GDM1 (cell line): ENCODE measurements around the gene HES5.

Experiments
- DNase-seq: peaks from one replicate; lab custom pipeline; 2025; lab: John Stamatoyannopoulos, UW

The HES5 gene

DNA sequence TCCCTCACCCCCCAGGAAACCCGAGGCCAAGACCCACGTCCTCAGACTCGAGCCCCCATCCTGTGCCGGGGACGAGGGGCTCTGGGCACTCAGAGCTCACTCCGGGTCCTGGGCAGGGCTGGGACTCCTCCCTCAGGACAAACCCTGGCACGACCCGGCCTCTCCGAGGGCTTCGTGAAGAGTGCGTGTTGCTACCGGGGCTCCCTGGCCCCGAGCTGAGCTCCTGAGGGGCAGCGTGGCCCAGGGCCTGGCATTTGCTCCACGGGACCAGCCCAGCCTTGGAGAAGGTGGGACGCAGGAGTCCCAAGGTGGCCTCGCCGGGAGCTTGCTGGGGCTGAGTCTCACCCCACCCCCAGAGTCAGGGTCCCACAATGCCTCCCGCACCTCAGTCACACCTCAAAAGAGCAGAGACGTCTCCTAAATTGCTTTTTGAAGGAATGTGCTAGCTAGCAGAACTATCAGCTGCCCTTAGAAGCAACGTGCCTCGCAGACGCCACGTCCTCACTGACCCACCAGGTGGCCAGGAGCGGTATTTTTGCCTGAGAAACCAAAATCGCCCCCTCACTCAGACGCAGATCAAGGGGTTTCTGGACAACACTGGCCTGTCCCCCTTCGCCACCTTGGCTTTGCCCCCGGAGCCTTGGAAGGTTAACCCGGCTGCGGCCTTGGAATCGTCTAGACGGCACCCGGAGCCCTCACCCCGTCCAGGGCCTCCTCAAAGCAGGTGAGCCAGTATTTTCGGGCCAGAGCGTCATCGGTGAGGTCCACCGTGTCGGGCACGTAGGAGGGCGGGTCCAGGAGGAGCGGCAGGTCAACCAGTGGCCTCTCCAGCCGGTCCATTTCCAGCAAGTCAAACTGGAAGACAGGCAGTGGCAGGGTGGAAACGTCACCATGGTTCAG is 14.9 kb downstream of the HES5 start:
- DNase-seq = no peak

DNA sequence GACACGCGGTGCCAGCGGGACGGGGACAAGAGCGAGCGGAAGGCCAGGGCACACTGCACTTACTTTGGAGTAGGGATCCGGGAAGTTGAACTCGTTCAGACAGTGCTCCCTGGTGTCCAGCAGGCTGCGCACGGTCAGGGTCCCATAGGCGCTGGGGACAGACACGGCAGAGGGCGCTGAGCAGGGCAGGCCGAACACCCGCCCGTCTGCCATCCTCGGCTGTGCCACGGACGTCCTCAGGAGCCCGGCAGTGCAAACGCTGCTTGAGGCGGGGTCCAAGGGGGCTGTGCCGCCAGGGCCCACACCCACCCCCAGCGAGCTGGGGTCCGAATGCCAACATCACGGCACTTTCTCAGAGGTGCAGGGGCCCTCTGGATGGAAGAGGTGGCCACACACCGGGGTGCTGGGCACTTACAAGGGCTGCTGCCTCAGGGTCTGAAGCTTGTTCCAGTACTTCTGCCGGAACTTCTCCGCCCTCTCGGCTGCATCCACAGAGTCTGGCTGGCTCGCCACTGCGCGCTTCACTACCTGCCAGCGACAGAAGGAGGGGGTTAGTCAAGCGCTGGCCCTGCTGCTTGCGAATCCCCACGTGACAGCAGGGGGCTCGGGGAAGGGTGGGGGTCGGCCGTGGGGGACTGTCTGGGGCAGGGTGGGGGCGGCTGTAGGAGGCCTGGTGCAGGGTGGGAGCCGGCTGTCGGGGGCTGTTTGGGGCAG is 16.0 kb downstream of the HES5 start:
- DNase-seq = no peak

DNA sequence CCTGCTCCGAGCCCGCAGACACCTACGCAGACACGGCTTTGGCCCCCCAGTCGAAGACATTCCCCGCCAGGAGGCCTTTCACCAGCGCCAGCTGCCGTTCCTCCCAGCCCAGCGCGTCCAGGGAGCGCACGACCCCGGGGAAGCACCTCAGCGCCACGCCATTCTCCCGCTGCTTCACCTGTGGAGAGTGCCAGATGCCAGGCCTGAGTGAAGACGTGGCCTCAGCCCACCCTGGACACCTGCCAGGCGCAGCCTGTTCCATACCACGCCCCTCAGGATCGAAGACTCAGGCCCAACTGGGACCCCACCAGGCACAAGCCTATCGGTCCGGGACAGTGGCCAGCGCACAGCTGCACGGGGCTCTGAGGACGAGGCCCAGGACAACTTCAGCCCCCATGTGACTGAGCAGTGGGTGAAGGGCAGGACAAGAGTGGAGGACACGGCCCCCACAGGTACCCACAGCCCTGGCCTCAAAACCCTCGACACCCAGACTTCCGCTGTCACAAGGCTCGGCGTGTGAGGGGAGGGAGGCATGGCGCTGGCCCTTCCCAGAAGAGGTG is 17.1 kb downstream of the HES5 start:
- DNase-seq = no peak

DNA sequence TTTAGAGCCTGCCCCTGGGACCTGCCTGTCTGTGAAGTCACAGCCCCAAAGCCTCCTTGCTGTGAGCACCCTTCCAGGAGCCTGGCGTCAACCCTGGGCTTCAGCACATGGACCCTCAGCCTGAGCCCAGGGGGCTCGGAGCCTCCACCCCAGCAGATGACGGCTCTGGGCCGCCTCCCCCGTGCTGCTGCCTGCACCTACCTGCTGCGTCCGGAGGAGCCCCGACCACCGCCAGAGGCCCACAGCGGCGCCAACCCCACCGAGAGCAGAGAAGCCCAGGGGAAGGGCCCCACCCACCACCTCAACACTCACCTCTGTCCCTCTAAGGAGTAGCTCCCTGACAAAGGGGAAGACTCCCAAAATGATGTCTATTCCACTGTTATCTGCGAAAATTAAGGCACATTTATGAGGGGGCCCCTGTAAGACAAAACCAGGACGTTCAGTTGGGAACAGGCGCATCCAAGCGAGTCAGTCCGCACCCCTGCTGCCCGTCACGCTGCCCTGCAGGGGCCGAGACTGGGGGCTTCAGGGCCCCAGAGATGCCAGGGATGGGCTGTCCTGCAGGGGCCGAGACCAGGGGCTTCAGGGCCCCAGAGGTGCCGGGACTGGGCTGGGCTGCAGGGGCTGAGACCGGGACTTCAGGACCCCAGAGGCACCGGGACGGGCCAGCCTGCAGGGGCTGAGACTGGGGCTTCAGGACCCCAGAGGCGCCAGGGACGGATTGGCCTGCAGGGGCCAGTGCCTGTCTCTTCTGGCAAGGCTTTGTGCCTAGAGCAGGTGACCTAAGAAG is 19.5 kb downstream of the HES5 start:
- no peak for DNase-seq

DNA sequence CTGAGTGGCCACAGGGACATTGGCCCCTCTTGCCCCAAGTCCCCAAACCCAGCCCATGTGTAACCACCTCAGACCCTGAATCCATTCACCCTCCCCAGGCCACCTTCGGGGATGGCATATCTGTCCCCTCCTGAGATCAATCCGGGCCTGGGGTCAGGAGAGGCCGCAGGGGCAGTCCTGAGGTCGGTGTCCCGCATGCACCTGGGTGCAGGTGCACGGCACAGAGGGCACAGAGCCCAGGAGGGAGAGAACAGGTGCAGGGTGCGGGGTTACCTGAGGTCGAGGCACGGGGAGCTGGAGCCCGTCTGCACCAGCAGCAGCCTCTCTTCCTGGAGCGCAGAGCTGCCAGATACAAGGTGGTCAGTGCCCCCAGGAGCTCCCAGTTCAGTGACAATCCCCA is 20.5 kb downstream of the HES5 start:
- no peak for DNase-seq

DNA sequence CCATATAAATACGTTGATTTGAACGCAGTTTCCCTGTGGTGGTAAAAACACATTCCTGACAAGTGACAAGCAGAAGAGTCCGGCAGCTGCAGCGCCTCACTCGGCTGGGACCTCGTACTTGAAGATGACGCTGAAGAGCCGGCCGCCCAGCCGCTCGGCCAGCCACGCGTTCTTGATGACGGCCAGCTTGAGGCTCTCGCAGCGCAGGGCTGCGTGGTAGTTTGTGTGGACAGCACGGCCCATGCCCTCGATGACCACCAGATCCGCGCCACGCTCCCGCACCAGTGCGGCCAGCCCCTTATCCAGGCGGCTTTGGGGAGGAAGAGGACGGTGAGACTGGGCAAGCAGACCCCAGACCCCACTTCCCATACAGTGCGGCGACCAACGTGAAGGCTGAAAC is 21.3 kb downstream of the HES5 start:
- no peak for DNase-seq

DNA sequence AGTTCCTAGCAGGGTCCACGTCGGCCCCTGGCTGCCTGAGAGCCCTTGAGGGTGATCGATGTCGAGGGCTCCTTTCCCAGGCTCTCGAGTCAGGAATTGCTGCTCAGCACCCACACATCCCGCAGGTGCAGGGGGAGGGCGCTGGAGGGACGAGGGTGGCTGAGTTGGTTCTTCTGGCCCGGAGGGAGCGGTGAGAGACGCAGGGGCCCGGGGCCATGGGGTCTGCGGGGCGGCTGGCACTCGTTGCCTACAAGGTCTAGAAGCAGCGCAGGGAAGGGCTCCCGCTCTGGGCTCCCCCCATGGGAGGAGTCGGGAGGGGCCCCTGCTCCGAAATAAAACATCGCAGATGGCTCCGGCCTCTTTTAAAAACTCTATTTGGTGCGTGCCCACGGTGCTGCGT is 21.9 kb downstream of the HES5 start:
- no peak for DNase-seq

DNA sequence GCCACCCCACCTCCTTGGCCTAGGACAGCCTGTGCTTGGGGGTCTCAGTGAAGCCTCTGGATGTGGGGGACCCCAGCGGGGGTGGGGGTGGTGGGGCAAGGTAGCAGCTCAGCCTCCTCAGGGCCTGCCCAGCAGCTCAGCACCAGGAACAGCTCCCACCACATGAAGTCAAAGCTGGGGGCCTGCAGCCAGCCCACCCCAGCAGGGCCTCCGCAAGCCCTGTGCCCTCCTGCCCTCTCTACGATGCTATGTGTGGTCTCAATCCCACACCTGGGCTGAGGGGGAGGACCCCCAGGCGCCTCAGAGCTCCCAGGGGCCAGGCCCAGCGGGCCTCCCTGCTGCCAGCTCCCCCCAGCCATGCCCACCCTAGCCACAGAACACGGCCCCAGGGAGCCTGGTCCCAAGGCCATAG is 22.3 kb downstream of the HES5 start:
- no peak for DNase-seq

DNA sequence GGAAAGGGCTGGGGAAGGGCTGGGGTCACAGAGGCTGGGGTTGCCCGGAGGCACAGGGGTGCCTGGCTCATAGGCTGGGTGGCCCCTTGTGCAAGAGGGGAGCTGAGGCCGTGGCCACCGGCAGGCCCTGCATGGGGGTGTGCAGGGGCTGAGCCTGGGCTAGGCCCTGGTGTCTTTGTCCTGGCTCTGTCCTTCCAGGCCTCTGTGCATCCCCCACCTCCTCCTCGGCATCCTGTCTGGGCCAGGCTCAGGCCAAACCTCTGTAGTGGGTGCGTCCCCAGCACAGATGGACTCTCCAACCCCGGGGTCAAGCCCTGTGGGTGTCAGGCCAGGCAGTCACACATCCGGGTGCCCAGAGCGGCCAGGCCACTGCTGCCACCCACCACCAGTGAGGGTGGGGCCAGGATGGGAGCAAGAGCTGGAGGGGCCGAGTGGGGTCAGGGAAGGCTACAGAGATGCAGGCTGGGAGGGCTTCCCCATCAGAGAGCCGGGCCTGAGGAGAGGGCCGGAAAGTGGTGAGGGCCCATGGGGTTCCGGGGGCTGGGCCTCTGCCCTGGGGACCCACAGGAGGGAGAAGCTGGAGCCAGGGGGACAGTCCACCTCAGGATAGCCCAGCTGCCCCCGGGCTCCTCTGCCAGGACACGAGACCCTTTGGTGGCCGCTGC is 23.0 kb downstream of the HES5 start:
- DNase-seq = no peak

DNA sequence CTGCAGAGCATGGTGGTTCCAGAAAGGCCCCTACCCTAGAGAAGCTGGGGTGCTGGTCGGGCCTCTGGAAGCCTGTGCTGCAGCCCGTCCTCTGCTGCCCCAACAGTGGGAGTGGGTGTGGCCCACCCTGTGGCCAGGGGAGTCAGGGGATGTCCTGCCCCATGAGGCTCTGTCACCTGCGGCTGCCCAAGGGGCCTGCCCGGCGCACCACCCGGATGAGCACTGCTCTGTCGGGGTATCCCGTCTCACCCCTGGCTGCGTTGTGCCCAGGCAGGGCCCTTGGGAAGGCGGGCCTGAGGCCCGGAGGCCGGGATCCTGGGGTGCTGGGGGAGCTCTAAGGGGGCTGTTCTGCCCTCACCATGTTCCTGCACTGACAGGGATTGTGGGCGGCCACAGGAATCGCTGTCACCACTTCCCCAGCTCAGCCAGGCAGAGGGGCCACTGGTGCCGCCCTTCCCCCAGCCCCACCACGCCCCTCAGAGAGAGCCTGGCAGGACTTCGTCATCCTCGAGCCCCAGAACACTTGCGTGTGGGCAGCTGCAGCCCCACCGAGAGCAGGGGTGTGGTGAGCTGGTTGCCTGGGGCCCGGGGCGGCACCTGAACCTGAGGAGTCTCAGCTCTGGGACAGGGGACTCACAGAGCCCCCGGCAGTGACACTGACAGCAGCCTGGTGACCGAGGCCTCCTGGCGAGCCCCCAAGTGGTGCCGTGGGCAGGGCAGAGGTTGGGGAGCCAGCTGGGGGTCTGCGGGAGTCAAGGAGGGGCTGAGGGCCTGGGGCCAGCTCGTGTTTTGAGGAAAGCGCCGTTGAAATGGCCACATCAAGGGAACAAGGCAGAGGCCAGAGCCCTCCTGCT is 23.8 kb downstream of the HES5 start:
- no peak for DNase-seq

DNA sequence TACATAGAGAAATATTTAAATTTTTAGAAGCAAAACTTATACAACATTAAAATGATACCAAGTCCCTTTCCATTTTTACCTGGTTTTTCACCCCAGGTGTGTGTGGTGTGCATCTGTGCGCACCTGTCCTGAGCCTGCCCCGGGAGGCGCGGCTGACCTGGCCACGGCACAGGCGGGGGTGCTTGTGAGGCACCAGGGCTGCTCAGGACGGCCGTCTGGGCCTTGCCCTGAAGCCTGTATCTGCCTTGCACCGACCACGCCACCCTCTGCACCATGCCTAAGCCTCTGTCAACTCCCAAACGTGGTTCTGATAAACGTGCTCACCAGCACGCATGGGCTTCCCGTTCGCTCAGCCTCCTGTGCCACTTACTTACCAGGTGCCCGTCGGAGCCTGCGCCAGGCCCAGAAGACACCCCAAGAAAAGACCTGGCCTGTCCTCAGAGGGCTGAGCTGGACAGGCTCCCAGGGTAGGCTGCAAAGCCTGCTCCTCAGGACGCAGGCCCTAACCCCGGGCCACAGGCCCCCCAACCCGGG is 24.5 kb downstream of the HES5 start:
- DNase-seq = no peak

DNA sequence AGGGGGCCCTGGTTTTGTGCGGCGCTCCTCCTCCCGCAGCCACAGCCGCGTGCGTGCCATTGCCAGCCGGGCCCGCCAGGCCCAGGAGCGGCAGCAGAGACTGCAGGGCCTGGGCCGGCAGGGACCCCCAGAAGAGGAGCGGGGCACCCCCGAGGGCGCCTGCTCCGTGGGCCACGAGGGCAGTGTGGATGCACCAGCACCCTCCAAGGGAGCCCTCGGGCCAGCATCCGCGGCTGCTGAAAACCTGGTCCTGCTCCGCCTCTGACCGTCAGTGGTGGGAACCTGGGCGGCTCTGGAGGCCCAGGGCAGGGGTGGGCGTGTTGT is 25.2 kb downstream of the HES5 start:
- no peak for DNase-seq

DNA sequence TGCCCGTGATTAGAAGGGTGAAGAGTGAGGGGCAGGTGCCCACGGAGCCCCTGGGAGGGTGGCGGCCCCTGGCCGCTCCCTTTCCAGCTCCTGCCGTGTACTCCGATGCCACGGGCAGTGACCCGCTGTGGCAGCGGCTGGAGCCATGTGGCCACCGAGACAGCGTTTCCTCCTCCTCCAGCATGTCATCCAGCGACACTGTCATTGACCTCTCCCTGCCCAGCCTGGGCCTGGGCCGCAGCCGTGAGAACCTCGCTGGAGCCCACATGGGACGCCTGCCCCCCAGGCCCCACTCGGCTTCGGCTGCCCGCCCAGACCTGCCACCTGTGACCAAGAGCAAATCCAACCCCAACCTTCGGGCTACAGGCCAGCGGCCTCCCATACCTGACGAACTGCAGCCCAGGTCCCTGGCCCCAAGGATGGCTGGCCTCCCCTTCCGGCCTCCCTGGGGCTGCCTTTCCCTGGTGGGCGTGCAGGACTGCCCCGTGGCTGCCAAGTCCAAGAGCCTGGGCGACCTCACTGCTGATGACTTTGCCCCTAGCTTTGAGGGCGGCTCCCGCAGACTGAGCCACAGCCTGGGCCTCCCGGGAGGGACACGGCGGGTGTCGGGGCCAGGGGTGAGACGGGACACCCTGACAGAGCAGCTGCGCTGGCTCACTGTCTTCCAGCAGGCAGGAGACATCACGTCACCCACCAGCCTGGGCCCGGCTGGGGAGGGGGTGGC is 25.7 kb downstream of the HES5 start:
- DNase-seq = no peak

DNA sequence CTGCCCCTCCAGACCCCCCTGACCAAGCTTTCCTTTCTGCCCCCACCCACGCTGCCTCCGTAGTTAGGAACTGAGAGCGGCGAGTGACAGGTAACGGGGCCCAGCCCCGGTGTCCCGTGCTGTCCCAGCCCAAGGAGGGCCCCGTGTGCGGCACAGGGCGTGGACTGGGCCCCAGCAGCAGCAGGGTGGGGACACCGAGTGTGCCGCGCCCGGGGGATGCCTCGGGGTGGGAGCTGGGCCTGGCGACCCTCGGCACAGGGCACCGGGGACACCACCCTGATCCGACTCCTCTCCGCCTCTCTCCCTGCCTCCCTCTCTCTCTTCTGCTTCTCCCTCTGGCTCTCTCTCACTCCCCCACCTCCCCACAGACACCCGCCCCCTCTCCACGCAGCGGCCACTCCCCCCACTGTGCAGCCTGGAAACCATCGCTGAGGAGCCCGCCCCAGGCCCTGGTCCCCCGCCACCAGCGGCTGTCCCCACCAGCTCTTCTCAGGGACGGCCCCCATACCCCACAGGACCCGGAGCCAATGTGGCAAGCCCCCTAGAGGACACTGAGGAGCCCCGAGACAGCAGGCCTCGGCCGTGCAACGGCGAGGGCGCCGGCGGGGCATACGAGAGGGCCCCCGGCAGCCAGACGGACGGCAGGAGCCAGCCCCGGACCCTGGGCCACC is 26.4 kb downstream of the HES5 start:
- DNase-seq = no peak

DNA sequence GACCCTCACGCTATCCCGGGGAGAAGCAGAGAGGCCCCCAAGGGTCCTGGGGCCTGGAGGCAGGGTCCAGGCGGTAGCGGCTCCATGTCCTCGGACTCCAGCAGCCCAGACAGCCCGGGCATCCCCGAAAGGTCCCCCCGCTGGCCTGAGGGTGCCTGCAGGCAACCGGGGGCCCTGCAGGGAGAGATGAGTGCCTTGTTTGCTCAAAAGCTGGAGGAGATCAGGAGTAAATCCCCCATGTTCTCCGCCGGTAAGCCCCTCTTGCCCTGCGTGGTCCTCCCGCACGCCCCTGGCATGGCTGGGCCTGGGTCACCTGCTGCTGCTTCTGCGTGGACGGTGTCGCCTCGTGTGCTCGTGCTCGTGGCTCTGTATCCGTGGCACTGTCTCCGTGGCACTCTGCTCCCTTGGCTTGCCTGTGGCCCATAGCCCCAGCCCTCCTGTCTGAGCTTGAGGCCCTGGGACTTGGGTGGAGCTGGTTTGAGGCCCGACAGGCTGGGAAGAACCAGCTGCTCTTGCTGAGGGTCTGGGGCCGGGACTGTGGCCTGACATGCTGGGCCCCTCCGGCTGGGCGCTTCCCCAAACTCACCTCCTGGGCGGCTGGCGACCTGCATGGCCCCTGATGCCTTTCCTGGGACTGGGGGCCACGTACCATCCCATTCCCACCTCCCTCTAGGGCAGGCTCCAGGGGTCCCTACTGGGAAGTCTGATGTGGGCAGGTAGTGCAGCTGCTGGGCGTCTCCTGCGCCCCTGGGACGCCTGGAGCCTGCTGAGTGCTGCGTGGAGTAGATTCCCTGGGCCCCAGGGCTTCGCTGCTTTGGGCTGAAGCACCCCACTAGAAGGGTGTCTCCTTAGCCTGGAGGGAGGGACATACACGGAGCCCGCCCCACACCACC is 27.2 kb downstream of the HES5 start:
- no peak for DNase-seq

DNA sequence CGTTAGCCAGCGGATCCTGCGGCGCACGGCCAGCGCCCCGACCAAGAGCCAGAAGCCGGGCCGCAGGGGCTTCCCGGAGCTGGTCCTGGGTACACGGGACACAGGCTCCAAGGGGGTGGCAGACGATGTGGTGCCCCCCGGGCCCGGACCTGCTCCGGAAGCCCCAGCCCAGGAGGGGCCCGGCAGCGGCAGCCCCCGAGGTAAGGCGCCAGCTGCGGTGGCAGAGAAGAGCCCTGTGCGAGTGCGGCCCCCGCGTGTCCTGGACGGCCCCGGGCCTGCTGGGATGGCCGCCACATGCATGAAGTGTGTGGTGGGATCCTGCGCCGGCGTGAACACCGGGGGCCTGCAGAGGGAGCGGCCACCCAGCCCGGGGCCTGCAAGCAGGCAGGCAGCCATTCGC is 27.9 kb downstream of the HES5 start:
- DNase-seq = no peak

DNA sequence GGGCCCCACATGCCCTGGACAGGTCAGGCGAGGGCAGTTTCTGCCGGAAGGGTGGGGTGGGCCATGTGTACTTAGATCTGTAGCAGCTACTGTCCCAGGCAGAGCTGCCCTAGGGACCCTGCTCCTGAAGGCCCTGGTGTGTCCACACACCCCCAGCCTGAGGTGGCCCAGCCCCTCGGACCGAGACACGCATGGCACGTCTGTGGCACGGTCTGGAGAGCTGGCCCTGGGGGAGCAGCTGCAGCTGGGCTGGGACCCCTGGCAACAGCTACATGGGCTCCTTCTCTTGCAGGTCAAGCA is 28.3 kb downstream of the HES5 start:
- DNase-seq = no peak

DNA sequence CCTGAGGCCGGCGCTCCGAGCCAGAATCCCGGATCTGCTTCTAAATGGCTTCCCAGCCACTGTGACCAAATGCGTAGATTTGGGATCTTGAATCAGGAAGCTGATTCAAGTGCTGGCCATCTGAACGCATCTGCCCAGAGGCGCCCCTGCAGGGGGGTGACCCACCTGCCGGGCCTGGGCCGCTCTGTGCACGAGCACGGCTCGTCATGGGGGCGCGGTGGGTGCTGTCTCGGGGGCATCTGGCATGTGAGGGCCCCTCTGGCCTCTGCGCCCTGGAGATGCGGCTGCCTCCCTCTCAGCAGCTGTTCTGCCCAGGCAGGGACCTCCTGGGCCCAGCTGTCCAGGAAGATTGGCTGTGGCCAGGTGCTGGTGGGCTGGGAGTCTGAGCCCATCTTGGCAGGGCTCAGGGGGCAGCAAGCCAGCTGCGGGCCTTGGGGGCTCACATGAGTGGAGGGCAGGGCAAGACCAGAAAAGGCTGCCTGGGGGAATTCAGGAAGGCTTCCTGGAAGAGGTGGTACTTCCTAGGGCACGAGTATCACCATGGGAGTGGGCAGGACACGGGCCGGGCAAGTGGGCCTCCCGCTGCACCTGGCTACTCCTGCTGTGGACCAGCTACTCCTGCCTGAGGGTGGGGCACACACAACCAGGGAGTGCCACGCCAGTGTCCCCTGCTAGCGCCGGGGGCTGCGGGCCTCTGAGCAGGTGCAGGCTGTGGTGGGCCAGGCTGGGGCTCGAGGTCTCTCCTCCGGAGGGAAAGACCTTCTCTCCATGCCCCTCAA is 28.8 kb downstream of the HES5 start:
- no peak for DNase-seq
